ENCODE results near the gene CFAP45.

The CFAP45 gene

DNA sequence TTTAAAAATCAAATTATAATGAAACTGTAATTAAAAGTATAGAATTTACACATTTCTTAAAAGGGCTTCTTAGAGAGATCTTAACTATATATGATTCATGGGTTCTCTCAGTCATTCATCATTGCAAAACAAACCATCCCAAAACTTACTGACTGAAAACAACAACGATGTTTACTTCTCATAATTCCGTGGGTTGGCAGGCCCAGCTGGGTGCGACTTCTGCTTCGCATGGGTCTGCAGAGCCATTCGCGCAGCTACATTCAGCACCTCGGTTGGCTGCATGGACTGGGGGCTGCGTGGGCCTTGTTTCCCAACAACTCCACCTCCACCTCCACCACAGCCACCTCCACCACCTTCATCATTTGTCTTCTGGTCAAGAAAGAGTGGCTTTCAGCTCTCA is 69.2 kb downstream of the CFAP45 start:
- in situ Hi-C loops (cut with MboI; ENCODE audit: low sequenced_read_pairs): no loop called here

DNA sequence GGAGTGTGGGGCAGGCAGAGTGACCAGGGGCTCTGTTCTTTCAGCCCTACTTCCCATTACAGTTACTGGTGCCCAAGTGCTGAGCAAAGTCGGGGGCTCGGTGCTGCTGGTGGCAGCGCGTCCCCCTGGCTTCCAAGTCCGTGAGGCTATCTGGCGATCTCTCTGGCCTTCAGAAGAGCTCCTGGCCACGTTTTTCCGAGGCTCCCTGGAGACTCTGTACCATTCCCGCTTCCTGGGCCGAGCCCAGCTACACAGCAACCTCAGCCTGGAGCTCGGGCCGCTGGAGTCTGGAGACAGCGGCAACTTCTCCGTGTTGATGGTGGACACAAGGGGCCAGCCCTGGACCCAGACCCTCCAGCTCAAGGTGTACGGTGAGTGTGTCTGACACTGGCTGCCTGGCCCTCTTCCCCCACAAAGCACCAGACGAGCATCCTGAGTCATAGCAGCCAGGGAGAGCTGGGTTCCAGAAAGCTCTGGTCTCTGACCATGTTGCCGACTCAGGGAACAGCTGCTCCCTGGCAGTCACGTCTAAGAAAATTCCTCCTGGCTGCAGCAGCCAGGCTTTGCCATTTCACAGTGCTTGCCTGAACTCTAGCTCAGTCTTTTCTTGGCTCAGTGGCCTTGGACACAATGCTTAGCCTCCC is 70.0 kb downstream of the CFAP45 start:
- in situ Hi-C loops (cut with MboI; ENCODE audit: low sequenced_read_pairs): no loop called here

DNA sequence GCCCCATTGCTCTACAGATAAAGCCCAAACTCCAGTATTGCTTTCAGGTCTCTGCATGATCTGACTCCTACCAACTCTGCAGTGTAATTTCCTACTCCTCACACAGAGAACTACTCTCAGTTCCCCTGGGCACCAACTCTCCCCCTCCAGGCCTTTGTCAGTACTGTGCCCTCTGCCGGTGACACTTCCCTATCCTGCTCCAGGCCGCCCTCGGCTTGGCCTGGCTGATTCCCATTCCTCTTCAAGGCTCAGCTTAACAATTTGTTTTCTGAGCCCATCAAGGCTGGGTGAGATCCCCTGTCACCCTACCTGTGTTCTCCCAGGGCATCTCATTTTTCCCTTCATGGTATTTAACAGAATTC is 70.7 kb downstream of the CFAP45 start:
- in situ Hi-C loops (cut with MboI; ENCODE audit: low sequenced_read_pairs): no loop called here

DNA sequence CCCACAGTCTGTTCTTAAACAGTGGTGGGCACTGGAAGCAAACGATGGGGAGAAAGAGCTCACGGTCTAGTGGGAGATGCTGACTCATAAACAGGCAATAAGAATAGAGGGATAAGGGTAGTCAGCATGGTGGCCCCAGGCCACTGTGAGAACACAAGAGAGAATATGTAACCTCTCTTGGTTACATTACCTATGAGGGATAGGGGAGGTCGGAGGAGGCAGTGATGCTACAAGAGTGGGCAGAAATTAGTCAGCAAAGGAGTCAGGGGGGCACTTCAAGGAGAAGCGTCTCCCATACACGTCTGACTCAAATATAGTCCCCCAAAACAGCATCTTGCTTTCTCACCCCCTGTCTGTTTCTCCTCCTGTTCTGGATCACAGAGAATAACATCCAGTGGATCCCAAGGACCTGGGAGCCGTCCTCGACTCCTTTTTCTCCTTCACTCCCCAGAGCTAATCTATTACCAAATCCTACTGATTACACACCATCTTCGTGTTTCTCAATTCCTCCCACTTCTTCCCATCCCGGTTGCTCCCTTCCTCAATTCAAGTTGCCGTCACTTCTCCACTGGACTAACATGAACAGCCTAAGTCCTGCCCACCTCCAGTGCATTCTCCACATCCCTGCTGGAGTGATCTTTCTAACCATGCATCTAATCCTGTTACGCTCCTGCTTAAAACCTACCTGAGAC is 71.2 kb downstream of the CFAP45 start:
- in situ Hi-C loops (cut with MboI; ENCODE audit: low sequenced_read_pairs): no loop called here

DNA sequence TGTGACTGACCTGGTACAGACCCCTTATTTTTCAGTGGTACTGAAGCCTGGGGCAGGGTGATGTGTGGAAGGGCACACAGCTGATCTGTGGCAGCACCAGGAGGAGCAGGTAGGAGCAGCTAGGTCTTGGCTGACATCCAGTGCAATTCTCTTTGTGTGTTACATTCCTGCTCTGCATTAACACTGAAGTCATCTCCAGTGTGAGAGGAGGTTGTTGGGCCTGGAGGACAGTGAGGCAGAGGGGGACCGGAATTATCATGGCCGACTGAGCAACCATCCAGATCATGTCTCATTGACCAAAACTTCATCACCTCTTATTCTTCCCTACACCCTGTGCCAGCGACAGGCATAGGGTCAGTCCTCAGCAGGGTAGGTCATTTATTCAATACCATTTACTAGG is 71.8 kb downstream of the CFAP45 start:
- in situ Hi-C loops (cut with MboI; ENCODE audit: low sequenced_read_pairs): no loop called here

DNA sequence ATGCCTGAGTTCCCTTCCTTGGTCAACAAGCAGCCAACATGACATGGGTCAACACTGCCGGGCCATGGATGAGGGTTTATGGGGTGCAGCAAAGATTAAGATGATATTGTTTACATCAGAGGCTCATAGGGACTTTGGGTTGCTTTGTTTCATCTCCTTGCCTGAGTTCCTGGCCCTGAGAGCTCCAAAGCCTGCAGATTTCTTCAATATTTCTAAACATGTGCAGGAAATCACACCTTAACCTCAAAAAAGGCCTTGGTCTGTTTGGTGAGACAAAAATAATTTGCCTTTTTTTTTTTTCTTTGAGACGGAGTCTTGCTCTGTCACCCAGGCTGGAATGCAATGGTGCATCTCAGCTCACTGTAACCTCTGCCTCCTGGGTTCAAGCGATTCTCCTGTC is 72.4 kb downstream of the CFAP45 start:
- in situ Hi-C loops (cut with MboI; ENCODE audit: low sequenced_read_pairs): no loop called here

DNA sequence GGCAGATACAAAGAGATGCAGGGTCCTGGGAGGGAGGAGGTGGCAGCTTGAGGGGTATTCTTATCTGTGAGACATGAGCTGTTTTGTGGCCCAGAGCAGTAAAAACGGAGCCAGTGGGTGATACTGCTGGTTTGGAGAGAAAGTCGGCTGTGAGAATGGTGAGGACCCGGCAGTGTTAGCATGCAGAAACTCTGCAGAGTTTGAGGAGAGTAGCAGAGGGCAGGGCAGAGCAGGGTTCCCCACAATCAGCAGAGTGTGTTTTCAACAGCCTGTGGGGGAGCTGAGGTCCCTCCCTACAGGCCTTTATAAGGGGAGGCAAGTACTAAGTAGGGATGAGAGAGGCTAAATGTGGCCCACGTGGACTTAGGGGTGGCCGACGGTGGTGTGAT is 72.9 kb downstream of the CFAP45 start:
- in situ Hi-C loops (cut with MboI; ENCODE audit: low sequenced_read_pairs): no loop called here

DNA sequence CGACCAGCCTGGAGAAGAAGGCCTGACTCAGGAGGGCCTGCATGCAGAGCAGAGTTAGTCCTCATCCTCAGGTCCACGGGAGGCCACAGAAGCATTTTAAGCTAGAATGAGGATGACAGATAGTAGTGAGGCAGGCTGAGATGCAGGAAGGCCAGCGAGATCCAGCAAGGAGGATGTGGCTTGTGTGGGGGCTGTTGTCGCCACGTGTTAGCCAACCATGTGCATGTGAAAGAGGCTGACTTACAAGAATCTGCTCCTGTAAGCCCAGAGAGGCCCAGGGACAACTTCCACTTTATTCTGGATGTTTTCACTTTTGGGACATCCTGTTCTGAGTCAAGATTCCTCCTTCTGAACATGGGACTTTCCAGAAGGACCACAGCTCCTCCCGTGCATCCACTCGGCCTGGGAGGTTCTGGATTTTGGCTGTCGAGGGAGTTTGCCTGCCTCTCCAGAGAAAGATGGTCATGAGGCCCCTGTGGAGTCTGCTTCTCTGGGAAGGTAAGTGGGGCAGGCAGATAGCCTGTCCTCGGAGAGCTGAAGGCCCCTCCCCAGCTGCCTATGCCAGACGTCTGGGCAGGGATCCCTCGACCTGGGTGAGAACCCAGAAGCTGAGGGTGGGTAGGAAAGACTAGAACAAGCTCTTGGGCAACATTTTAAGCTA is 73.4 kb downstream of the CFAP45 start, which contains the start of gene SLAMF8:
TSS of gene SLAMF8 (plus strand) at position 433 of the 661 bp plus-strand sequence. CDS start at position 459, 26 bp downstream.
- in situ Hi-C loops (cut with MboI; ENCODE audit: low sequenced_read_pairs): no loop called here

DNA sequence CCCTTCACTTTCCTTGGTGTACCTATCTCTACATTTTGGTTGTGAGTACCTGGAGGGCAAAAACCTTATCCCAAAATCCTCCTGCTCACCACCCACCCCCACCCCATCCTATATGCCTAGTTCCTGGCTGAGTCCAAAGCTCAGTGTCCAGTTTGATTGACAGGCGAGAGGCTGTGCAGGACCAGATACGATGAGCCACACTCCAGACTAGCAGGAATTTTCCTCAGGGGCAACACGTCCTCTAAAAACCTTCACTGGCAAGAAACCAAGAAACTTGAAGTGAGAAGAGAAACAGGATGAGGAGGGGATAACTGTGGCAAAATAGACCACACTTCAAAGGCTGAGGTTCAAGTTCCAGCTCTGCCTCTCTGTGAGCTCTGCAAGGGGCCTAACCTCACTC is 74.4 kb downstream of the CFAP45 start:
- in situ Hi-C loops (cut with MboI; ENCODE audit: low sequenced_read_pairs): no loop called here

DNA sequence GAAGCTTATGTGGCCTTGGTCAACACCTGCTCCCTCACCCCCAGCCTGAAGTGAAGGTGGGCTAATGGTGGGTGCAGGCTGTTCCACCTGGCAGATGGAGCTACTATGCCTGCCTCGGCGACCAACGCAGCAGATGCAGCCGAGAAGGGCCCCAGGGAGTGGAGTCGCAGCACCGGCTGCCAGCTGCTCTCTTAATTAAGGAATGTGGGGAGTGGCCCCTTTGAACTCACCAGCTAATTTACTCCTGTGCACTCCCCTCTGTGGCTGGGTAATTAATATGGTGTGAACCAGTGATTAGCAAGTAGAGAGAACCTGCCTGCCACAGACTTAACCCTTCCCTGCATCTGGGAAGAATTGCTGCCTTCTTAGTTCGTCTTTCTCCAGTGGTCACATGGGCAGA is 76.6 kb downstream of the CFAP45 start:
- in situ Hi-C loops (cut with MboI; ENCODE audit: low sequenced_read_pairs): no loop called here
